ENCODE data around the gene KLF13.

DNA sequence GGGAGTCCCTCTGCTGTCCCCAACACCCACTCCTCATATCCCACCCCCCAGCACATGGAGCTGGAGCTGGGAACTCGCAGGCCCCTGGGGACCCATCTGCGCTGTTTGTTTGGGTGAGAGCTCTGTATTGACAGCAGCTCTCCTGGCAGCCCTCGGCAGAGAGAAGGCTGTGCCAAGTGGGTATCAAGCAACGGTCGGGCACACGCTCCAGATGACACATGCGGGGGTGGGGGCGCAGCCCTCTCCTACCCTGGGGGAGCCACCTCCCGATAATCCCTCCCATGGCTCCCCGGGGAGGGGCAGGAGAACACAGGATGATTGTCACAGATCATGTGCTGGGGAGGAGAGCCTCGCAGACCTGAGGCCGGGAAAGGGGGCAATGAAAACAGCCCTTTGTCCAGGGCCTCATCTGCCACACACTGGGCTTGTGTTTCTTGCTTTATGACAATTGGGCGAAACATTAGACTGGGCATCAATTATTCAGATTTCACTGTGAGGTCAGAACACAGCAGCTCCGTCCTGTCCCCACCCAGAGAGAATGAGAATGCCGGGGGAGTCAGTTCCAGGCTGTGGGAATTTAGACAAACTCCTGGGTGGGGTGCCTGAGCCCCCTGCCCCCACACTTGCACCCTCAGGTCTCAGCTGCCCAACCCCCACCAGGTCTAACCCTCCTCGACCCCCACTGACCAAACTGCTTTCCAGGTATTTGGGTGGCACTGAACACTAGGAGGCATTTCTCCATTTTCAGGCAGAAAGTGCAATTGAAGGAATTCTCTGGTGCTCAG is 46.4 kb upstream of the KLF13 start:
- TF ChIP-seq CTCF (IDR thresholded peaks at IDR 0.05) (no peak), EP300 (IDR thresholded peaks at IDR 0.05) (no peak), POLR2A (IDR thresholded peaks at IDR 0.05) (no peak), POLR2AphosphoS5 (IDR thresholded peaks at IDR 0.05) (no peak)

All from sigmoid colon (tissue), 4 donors.